Stimulated activated CD8-positive, alpha-beta memory T cell treated with anti-CD3 and anti-CD28 coated beads, Interleukin-15, amount 100 ng/mL, for 4 hours (primary cell): Measurements from ENCODE around the gene GLRX3.

Experiments
- DNase-seq, 2 donors: peaks; one replicate each; pipeline ENCODE4 v3.0.0-alpha.2; 2020; ENCODE audit warnings: low read depth in 2 of 2

The GLRX3 gene

DNA sequence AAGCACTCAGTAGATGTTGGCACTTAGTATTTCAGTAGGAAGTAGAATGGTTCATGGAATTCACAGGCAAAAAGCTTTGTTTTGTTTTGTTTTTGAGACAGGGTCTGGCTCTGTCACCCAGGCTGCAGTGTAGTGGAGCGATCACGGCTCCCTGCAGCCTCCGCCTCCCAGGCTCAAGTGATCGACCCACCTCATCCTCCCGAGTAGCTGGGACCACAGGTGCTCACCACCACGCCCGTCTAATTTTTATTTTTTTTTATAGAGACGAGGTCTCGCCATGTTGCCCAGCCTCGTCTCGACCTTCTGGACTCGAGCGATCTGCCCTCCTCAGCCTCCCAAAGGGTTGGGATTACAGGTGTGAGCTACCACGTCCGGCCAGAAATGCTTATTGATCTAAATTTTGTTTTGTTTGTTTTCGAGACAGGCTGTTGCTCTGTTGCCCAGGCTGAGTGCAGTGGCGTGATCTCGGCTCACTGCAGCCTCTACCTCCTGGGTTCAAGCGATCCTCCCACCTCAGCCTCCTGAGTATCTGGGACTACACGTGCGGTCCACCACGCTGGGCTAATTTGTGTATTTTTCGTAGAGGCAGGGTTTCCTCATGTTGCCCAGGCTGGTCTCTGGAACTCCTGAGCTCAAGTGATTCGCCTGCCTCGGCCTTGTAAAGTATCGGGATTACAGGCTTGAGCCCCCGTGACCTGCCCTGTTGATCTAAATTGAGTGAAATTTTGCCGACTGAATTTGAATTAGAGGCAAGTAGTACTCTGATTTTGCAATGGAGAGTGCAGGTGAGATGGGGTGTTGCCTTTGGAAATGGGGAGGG lies 1.7 kb downstream of the GLRX3 start:
- no peak for DNase-seq

DNA sequence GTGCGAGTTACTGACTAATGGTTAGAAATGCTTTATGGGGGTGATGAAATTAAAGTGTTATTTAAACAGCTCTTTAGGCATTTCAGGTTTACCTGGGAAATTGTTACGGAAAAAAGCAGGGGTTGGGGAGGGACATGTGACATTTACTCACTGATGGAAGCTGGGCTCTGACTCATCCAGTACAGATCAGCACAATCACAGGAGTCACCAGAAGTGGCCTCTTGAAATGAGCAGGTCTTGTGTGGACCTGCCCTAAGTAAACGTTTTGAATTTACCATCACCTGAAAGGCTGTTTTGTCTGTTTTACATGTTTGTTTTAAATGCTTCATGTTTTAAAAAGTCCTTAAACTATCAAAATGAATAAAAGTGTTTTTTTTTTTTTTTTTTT lies 2.3 kb downstream of the GLRX3 start:
- DNase-seq = no peak

GRCh38 chr10:130140425-130140824 lies 4.2 kb downstream of the GLRX3 start:
- DNase-seq = no peak

DNA sequence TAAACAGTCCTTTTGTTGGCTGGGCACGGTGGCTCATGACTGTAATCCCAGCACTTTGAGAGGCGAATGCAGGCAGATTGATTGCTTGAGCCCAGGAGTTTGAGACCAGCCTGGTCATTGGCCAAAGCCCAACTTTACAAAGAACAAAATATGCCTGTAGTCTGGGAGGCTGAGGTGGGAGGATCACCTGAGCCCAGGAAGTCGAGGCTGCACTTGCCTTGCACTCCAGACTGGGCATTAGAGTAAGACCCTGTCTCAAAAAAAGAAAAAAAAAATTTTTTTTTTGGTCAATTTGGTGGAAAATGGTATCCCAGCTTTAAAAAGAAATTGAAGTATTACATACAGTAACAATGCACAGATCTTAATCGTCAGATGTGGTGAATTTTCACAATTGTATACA lies 4.8 kb downstream of the GLRX3 start:
- DNase-seq = no peak

- no peak for DNase-seq
Observed at GRCh38 chr10:130141460-130141859, 5.3 kb downstream of the GLRX3 start.

DNA sequence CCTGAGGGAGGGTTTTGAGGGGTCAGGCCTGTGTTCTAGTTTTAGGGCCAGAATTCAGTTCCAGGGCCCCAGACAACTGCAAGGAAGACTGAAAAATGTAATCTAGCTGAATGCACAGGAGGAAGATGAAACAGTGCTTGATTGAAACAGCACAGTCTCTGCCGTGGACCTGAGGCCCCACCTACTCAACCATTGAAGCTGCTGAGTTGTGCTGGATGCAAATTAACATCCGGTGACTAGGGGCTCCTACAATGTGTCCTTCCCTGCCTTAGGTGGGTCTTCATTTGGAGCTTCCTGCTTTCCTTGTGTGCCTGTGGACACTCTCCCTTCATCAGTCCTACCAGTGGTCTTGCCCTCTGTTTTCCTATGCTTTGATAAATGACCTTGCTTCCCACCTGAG lies 5.7 kb downstream of the GLRX3 start:
- no peak for DNase-seq

DNA sequence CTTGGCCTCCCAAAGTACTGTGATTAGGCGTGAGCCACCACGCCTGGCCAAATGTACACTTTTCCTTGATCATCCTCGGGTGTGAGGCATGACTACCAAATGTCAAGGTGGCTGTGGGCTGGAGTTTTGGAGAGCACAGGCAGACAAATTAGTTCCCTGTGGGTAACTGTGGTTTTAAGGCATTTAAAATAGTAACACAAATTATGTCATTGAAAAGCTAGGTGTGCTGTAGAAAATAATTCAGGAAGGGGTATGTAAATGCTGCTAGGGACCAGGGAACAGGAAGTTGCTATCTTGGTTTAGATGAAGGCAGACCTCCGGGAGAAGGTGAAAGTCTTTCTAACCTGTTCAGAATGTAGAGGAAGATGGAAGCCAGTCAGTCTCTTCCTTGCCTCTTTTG lies 9.9 kb downstream of the GLRX3 start:
- no peak for DNase-seq

- DNase-seq = no peak
Observed at GRCh38 chr10:130159192-130159794, 23.1 kb downstream of the GLRX3 start.

DNA sequence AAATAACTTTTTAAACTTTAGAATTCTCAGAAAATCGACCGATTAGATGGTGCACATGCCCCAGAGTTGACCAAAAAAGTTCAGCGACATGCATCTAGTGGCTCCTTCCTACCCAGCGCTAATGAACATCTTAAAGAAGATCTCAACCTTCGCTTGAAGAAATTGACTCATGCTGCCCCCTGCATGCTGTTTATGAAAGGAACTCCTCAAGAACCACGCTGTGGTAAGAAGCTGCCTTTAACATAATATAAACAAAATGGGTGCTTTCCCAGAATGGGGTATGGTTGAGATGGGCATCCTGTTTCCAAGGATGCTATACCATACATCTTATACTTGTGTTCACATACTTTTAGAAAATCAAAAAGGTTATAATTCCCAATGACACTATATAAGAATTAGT lies 24.6 kb downstream of the GLRX3 start:
- no peak for DNase-seq

GRCh38 chr10:130161331-130161730 lies 25.1 kb downstream of the GLRX3 start:
- DNase-seq = no peak

DNA sequence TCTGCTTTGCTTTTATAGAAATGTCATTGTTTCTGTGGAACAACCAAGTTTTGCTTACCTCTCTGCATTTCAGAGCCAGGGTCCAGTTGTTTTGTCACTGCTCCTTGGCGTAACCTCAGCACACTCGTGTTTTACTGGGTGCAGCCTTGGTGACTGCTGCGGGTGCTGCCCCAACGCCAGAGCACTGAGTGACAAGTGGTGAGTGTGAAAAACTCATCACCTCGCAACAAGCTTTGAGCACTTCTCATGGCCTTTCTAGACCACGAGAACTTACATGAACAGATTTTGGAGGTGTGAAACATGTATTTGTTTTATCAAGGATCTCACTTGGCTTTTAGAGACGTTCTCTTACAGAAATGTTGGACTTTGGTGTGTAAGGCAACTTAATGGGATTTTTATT lies 31.0 kb downstream of the GLRX3 start:
- DNase-seq = no peak

DNA sequence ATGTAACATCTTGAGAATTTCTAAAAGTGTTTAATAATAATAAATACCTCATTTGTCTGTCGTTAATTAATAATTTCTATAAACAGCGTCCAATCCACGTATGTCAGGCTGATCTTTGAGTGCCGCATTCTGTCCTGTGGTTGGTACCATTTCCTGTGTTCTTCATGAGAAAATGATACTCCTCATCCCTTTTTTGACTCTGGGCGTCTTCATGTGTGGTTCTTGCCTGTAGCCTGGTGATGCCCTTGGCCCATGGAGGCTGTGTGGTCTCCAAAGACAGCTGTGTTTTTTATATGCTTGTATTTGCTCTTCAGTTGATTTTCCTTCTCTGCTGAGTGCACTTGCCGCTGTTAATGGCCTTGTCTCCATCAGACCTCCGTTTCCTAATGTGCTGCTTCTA lies 31.5 kb downstream of the GLRX3 start:
- no peak for DNase-seq

DNA sequence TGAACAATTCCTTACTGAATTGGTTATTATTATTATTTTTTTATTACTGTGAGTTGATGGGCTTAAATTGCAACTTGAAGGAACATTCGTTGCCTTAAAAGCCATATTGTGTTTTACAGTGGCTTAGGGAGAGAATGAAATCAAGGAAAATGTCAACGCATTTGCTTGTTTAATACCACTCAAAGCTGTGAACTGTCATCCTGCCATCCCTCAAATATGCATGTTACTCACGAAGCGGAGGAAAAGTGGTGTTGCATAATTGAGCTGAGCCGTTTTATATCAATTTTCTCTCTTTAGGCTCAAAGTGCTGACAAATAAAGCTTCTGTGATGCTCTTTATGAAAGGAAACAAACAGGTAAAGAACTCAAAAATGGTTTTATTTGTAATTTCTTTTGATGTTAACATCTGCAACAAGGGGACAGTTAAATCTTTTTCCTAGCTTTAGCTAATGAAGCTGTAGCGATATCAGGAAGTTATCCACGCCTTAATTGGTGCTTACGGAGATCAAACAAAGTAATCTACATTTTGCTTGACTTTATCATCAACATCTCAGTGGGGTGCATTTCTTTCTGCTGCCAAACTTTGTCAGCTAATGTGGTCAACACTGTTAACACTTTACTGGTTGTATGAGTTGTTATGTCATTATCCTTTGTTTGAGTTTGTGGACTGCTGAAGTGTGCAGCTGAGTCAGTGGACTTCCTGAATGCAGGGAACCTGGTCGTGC lies 33.1 kb downstream of the GLRX3 start:
- no peak for DNase-seq

GRCh38 chr10:130171196-130171595 lies 35.0 kb downstream of the GLRX3 start:
- DNase-seq = no peak

GRCh38 chr10:130174328-130174727 lies 38.1 kb downstream of the GLRX3 start:
- no peak for DNase-seq

DNA sequence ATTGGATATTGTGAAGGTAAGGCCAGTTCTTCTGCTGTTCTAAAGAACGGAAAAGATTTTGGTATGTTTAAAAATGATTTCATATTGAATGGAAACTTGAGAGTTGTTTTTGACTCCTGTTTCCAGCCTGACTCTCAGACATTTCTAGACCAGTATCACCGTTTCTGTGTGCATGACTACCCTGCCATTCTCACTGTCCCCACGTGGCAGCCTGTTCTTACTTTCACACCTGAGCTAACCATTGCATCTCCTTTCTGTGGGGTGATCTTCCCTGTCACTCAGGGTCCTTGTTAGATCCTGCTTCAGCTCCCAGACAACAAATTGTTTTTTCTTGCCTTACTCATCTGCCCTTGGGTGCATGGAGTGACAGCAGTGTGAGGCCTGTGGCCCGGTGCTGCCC lies 38.9 kb downstream of the GLRX3 start:
- DNase-seq = no peak

DNA sequence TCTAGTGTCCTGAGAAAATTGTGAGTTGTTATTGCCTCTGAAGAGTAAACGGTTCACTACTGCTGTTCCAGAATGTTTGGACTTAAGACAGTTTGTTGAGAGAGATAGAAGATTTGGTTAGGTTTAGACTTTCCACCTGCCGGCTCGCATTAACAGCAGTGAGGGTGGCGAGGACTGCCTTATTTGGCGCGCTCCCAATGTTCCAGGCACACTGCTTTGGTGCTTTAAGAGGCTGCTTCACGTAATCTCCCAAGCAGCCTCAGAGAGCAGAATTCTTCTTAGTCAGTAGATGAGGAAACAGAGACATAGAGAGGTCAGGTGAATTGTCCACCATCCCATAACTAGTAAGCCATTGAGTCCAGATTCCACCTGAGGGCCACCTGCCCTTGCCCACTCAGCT lies 41.1 kb downstream of the GLRX3 start:
- DNase-seq = no peak

GRCh38 chr10:130179640-130180039 lies 43.4 kb downstream of the GLRX3 start:
- DNase-seq = no peak

DNA sequence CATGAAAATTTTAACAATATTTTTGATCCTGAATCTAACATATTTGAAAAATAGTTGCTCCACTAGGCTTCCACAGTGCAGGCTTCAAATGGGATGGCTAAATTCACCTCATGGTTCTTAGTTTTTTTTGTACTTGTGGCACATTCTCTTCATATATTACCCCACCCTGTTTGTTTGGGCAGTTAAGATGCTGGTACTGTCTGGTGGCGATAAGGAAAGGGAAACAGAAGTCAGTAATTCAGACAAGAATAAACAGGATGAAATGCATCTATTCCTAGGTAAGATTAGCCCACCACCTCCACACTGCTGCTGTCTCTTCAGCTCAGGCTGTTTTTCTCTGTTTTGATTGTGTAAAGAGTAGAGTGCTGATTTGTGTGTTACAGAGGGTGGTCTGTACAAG lies 44.2 kb downstream of the GLRX3 start:
- no peak for DNase-seq

GRCh38 chr10:130181858-130182257 lies 45.7 kb downstream of the GLRX3 start:
- DNase-seq = no peak

DNA sequence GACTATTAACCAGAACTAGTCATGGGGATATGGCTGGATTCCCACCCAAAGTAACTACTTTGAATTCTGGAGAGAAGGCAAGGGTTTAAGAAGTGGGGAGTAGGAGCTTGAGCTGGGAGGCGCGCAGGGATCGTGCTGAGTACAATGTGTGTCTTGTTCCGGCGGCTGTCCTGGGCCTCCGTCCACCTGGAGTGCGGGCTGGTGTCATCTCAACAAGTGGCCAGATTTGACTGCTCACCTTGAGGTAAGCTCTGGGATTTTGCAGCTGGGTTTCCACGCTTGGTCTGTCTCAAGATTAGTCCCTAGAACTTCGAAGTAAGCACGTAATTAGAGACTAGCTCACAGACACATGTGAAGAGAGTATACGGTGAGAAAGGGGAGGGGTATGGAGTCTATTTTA lies 49.4 kb downstream of the GLRX3 start:
- no peak for DNase-seq

- no peak for DNase-seq
Observed at GRCh38 chr10:130188195-130189175, 52.3 kb downstream of the GLRX3 start.
